Measurements from ENCODE around the gene POLR3H.

GRCh38 chr22:41561335-41561734 lies 17.1 kb upstream of the POLR3H start:
- TF ChIP-seq MXI1 (IDR thresholded peaks at IDR 0.05; ENCODE audit: borderline replicate concordance, low read depth, low read length) (no peak), RCOR1 (IDR thresholded peaks at IDR 0.05; ENCODE audit: insufficient replicate concordance, low read length) (no peak), CTCF (conservative IDR thresholded peaks at IDR 0.05; ENCODE audit: low read depth, low read length) (no peak), POLR2A (IDR thresholded peaks at IDR 0.05; ENCODE audit: low read depth, low read length) (no peak), SMC3 (IDR thresholded peaks at IDR 0.05; ENCODE audit: low read depth, low read length) (no peak), BHLHE40 (IDR thresholded peaks at IDR 0.05; ENCODE audit: low read depth, low read length) (no peak), USF2 (IDR thresholded peaks at IDR 0.05; ENCODE audit: low read depth, low read length) (no peak), RAD21 (IDR thresholded peaks at IDR 0.05; ENCODE audit: low read length) (no peak), CHD1 (IDR thresholded peaks at IDR 0.05; ENCODE audit: low read depth, low read length) (no peak), CEBPB (IDR thresholded peaks at IDR 0.05; ENCODE audit: low read depth, low read length) (no peak), MAFK (IDR thresholded peaks at IDR 0.05; ENCODE audit: low read depth, low read length) (no peak)
- TF ChIP-seq, protein P1, sequence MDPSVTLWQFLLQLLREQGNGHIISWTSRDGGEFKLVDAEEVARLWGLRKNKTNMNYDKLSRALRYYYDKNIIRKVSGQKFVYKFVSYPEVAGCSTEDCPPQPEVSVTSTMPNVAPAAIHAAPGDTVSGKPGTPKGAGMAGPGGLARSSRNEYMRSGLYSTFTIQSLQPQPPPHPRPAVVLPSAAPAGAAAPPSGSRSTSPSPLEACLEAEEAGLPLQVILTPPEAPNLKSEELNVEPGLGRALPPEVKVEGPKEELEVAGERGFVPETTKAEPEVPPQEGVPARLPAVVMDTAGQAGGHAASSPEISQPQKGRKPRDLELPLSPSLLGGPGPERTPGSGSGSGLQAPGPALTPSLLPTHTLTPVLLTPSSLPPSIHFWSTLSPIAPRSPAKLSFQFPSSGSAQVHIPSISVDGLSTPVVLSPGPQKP (IDR thresholded peaks at IDR 0.05; ENCODE audit: borderline replicate concordance, low read depth, low read length): no peak
